Measurements from ENCODE around the gene EPB42. TPM values are rescaled to one million over a fixed set of nuclear protein-coding genes. Genes with fewer than 3 reads are reported as not detected.

The EPB42 gene
- total RNA-seq, 2 donors from 2014 or later = not detected

- Histone ChIP-seq H3K27ac (no peak overlapping the region), H3K4me3 (no peak overlapping the region), H3K9me3 (no peaks in the 10 kb centered on the region), H3K27me3 (no peaks in the 10 kb centered on the region), H3K36me3 (peaks cover 9% of the 10 kb centered on the region), H3K9ac (ENCODE audit: low read depth in 2 of 2, low read length in 2 of 2) (no peak overlapping the region), H3K4me1 (no peaks in the 10 kb centered on the region)
- no peak for DNase-seq
- intact Hi-C loops (cut with DNase I) = no loop called here
- TF ChIP-seq, protein P1, sequence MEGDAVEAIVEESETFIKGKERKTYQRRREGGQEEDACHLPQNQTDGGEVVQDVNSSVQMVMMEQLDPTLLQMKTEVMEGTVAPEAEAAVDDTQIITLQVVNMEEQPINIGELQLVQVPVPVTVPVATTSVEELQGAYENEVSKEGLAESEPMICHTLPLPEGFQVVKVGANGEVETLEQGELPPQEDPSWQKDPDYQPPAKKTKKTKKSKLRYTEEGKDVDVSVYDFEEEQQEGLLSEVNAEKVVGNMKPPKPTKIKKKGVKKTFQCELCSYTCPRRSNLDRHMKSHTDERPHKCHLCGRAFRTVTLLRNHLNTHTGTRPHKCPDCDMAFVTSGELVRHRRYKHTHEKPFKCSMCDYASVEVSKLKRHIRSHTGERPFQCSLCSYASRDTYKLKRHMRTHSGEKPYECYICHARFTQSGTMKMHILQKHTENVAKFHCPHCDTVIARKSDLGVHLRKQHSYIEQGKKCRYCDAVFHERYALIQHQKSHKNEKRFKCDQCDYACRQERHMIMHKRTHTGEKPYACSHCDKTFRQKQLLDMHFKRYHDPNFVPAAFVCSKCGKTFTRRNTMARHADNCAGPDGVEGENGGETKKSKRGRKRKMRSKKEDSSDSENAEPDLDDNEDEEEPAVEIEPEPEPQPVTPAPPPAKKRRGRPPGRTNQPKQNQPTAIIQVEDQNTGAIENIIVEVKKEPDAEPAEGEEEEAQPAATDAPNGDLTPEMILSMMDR (IDR thresholded peaks at IDR 0.05) = no peak
Measured at GRCh38 chr15:43150191-43150929, 70.5 kb downstream of the EPB42 start.

Other genes with a start within 250 kb of the EPB42 start
- gene UBR1, start 115.0 kb downstream of the EPB42 start, total RNA-seq = 10 to 100 TPM; 21.4 to 26.2 TPM
- 10 to 100 TPM; 33.0 to 34.2 TPM for gene TMEM62, start 87.4 kb downstream of the EPB42 start, total RNA-seq
- 10 to 100 TPM; 48.2 to 64.5 TPM for gene CCNDBP1, start 35.6 kb downstream of the EPB42 start, total RNA-seq
- gene TGM5, start 45.9 kb upstream of the EPB42 start, total RNA-seq = not detected
- gene TGM7, start 81.2 kb upstream of the EPB42 start, total RNA-seq = not detected
- 1 to 10 TPM; 7.7 to 8.3 TPM for gene LCMT2, start 109.6 kb upstream of the EPB42 start, total RNA-seq
- 10 to 100 TPM; 26.2 to 26.6 TPM for gene ZSCAN29, start 150.0 kb upstream of the EPB42 start, total RNA-seq
- 10 to 100 TPM; 19.0 to 38.3 TPM for gene TUBGCP4, start 150.1 kb upstream of the EPB42 start, total RNA-seq

Measured in colonic mucosa (tissue), 4 donors.